Measurements from ENCODE around the gene SMARCB1.

- no peak for TF ChIP-seq CTCF (IDR thresholded peaks at IDR 0.05)
- no peak for TF ChIP-seq POLR2A (IDR thresholded peaks at IDR 0.05)
- no peak for TF ChIP-seq POLR2AphosphoS5 (IDR thresholded peaks at IDR 0.05; ENCODE audit: insufficient read depth in 1 of 2, low read depth in 1 of 2)
Observed at GRCh38 chr22:23850136-23850611, 63.4 kb downstream of the SMARCB1 start.
